Measurements from ENCODE around the gene SNX7. TPM values are rescaled to one million over a fixed set of nuclear protein-coding genes. Genes with fewer than 3 reads are reported as not detected.

The SNX7 gene
- total and polyA plus RNA-seq, 2 donors = 32.2 to 68.5 TPM

- WGBS = 71% methylated on average over 1 of the region's 1 CpG
- DNase-seq (ENCODE audit: extremely low spot score) = no peak
- H3K27ac ChIP-seq (ENCODE audit: low read depth) = no peak overlapping the region
- H3K4me1 ChIP-seq (ENCODE audit: insufficient read depth) = no peaks in the 10 kb centered on the region
- peaks cover 3% of the 10 kb centered on the region for H3K36me3 ChIP-seq (ENCODE audit: insufficient read depth)
- H3K4me3 ChIP-seq (ENCODE audit: low read depth, low read length) = no peak overlapping the region
Observed at GRCh38 chr1:98704971-98705370, 43.5 kb downstream of the SNX7 start.

GRCh38 chr1:98705591-98705990 lies 44.1 kb downstream of the SNX7 start:
- 93% methylated on average over 2 of the region's 2 CpGs for WGBS
- Histone ChIP-seq H3K36me3 (ENCODE audit: insufficient read depth) (peaks cover 2% of the 10 kb centered on the region), H3K4me1 (ENCODE audit: insufficient read depth) (no peaks in the 10 kb centered on the region), H3K27ac (ENCODE audit: low read depth) (no peak overlapping the region), H3K4me3 (ENCODE audit: low read depth, low read length) (no peak overlapping the region)
- DNase-seq (ENCODE audit: extremely low spot score) = no peak

DNA sequence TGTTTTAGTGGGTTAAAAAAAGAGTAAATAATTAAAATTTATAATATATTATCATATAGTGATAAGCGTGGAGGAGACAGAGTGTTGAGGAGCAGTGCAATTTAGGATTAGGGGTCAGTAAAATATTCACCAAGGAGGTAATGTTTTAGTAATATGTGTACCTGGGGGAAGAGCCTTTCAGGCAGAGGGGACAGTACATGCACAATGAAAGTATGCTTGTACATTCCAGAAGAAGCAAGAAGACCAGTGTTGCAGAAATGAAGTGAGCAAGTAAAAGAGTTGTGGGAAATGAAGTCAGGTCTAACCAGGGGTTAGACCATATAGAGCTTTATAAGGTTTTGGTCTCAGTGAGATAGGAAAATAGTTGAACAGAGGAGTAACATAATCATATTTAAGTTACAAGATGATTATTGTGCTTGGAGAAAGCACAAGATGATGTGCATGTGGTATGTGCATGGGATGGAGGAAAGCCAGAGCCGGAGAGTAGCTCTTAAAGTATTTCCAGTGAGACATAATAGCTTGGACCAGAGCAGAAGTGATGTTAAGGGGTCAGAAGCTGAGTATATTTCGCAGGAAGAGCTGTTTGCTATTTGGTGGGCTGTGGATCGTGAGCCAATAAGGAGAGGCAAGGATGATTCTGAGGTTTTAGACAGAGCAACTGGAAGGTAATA lies 44.8 kb downstream of the SNX7 start:
- peaks cover 1% of the 10 kb centered on the region for H3K36me3 ChIP-seq (ENCODE audit: insufficient read depth)
- 85% methylated on average over 4 of the region's 4 CpGs for WGBS
- no peak overlapping the region for H3K4me3 ChIP-seq (ENCODE audit: low read depth, low read length)
- no peak overlapping the region for H3K27ac ChIP-seq (ENCODE audit: low read depth)
- DNase-seq (ENCODE audit: extremely low spot score) = no peak
- H3K4me1 ChIP-seq (ENCODE audit: insufficient read depth) = no peaks in the 10 kb centered on the region

DNA sequence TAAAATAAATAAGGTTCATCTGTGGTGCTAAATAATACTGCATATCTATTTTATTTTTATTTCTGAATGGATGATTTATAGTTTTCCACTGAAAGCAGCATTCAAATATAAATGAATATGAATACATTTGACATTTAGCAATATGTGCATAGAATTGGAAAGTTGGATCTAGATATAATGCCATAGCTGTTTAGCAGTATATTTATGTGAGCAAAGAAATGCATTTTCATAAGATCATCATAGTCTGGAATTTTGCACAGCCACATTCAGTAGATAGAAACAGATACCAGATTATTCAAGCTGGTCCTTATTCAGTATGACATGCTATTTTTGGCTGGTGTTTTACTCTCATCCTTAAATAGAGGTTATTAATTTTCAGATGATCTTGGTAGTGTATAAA lies 46.0 kb downstream of the SNX7 start:
- Histone ChIP-seq H3K36me3 (ENCODE audit: insufficient read depth) (peaks cover 1% of the 10 kb centered on the region), H3K27ac (ENCODE audit: low read depth) (no peak overlapping the region)
- DNase-seq (ENCODE audit: extremely low spot score) = no peak

DNA sequence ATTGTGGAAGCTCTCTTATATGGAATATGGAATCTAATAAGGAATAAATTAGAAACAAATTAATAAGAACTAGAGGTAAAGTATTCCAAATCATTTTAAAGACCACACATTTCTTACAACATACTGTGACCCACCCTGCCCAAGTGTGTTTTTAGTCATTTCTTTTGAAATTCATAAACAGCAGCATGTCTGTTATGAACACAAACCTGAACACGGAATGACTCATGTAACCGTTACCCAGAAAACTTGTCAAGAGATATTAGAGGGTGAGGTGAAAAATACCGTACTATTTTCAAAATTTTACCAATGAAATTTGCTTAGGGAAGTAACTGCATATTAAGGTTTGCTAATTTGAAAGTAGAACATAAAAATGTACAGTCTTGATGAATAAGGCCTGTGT lies 48.4 kb downstream of the SNX7 start:
- Histone ChIP-seq H3K36me3 (ENCODE audit: insufficient read depth) (peaks cover 1% of the 10 kb centered on the region), H3K4me1 (ENCODE audit: insufficient read depth) (no peaks in the 10 kb centered on the region), H3K27ac (ENCODE audit: low read depth) (no peak overlapping the region), H3K4me3 (ENCODE audit: low read depth, low read length) (no peak overlapping the region)
- 93% methylated on average over 3 of the region's 3 CpGs for WGBS
- DNase-seq (ENCODE audit: extremely low spot score) = no peak

More for the DNA sequence above, 46.0 kb downstream of the SNX7 start:
- H3K4me3 ChIP-seq (ENCODE audit: low read depth, low read length) = no peak overlapping the region
- H3K4me1 ChIP-seq (ENCODE audit: insufficient read depth) = no peaks in the 10 kb centered on the region

GRCh38 chr1:98723574-98723973 lies 62.1 kb downstream of the SNX7 start:
- Histone ChIP-seq H3K36me3 (ENCODE audit: insufficient read depth) (no peaks in the 10 kb centered on the region), H3K4me3 (ENCODE audit: low read depth, low read length) (no peak overlapping the region), H3K27ac (ENCODE audit: low read depth) (no peak overlapping the region), H3K4me1 (ENCODE audit: insufficient read depth) (no peaks in the 10 kb centered on the region)
- no peak for DNase-seq (ENCODE audit: extremely low spot score)
- WGBS = 97% methylated on average over 8 of the region's 8 CpGs

DNA sequence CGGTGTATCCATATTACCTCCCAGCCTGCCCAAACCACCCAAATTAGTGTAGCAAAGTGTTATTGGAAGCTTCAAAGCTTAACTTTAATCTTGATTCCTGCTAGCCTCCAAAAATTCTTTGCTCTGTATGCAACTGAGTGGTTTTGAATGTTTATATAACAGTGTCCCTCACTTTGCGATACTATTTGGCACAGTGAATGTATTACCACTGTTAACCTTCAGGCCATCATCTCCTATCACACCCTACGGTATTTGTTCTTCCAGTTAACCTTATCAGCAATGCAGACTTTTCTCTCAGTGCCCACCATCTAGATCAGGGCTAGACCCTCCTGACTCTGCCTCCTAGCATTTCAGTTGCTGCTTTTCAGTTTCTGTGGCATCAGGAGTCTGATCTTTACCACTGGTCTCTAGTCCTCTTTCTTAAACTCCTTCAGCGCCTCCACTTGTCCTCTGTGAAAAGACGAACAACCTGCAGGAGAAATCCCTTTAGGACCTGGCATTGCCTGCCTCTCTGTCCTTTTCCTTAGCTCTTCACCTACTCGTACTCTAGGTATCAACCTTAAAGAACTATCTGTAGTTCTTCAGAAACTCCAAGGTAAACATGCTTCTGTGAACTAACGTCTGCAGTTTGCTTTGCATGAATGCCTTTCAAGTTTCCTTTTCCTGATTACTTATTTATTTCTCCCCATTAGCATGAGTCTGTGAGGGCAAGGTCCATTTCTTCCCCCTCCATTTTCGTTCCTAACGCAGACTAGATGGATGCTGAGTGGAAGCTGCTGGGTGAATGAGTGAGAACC lies 71.7 kb downstream of the SNX7 start:
- DNase-seq (ENCODE audit: extremely low spot score) = no peak
- WGBS = 77% methylated on average over 9 of the region's 9 CpGs
- Histone ChIP-seq H3K36me3 (ENCODE audit: insufficient read depth) (no peaks in the 10 kb centered on the region), H3K4me3 (ENCODE audit: low read depth, low read length) (no peak overlapping the region), H3K4me1 (ENCODE audit: insufficient read depth) (no peaks in the 10 kb centered on the region), H3K27ac (ENCODE audit: low read depth) (no peak overlapping the region)

DNA sequence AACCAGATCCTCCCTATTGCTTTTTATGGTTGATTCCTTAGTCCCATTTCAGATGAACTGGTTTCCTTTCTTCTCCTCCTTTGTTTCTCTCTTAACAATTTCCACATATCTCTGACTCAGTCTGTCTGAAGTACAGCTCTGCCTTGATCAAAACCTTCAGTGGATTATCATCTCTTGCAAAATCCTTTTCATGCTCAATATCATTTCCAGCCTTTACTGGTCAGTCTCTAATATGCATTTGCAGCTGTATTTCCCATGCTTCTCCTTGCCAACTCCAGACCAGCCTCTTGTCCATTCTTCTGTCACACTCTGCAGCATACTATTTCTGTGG lies 72.2 kb downstream of the SNX7 start:
- DNase-seq (ENCODE audit: extremely low spot score) = no peak
- Histone ChIP-seq H3K27ac (ENCODE audit: low read depth) (no peak overlapping the region), H3K36me3 (ENCODE audit: insufficient read depth) (no peaks in the 10 kb centered on the region), H3K4me3 (ENCODE audit: low read depth, low read length) (no peak overlapping the region), H3K4me1 (ENCODE audit: insufficient read depth) (no peaks in the 10 kb centered on the region)

- DNase-seq (ENCODE audit: extremely low spot score) = no peak
- H3K4me3 ChIP-seq (ENCODE audit: low read depth, low read length) = no peak overlapping the region
- no peaks in the 10 kb centered on the region for H3K4me1 ChIP-seq (ENCODE audit: insufficient read depth)
Observed at GRCh38 chr1:98735756-98736155, 74.2 kb downstream of the SNX7 start.

GRCh38 chr1:98737835-98738234 lies 76.3 kb downstream of the SNX7 start:
- Histone ChIP-seq H3K4me1 (ENCODE audit: insufficient read depth) (no peaks in the 10 kb centered on the region), H3K4me3 (ENCODE audit: low read depth, low read length) (no peak overlapping the region), H3K36me3 (ENCODE audit: insufficient read depth) (no peaks in the 10 kb centered on the region), H3K27ac (ENCODE audit: low read depth) (no peak overlapping the region)
- DNase-seq (ENCODE audit: extremely low spot score) = no peak

More at GRCh38 chr1:98735756-98736155, 74.2 kb downstream of the SNX7 start:
- Histone ChIP-seq H3K36me3 (ENCODE audit: insufficient read depth) (no peaks in the 10 kb centered on the region), H3K27ac (ENCODE audit: low read depth) (no peak overlapping the region)

DNA sequence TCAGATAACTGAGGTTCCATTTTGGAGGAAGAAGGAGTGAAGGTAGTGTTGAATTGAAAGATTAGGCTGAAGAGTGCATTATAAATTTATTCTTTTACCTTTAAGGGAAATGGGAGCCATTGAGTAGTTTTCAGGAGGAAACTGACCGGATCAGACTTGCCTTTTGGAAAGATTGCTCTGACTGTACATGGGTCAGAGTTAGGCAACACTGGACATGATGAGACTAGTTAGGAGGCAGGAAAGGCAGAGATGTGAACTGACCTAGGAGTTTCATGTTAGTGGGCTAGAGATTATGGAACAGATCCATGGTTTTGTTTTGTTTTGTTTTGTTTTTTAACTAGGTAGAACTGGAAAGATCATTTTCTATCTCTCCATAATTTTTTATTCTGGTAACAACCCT lies 78.2 kb downstream of the SNX7 start:
- WGBS = 77% methylated on average over 1 of the region's 1 CpG
- no peaks in the 10 kb centered on the region for H3K4me1 ChIP-seq (ENCODE audit: insufficient read depth)
- no peak overlapping the region for H3K27ac ChIP-seq (ENCODE audit: low read depth)
- no peak overlapping the region for H3K4me3 ChIP-seq (ENCODE audit: low read depth, low read length)
- H3K36me3 ChIP-seq (ENCODE audit: insufficient read depth) = no peaks in the 10 kb centered on the region
- no peak for DNase-seq (ENCODE audit: extremely low spot score)

DNA sequence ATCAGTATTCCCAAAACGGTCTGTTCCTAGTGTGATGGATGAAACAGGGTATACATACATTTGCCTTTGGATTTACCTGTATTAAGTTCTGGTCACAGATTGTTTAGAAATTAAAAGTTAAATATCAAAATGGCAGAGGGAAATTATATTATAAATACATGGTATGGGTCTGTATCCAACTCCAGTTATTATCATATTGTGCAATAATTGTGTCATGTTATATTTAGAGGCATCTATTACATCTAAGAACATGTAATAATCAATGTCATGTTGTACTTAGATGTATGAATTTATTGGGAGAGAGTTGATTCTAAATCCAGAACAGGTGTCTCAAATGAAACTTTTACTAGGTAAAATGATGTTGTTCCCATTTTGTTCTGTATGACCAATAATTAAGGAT lies 79.6 kb downstream of the SNX7 start:
- WGBS = 31% methylated on average over 1 of the region's 1 CpG
- Histone ChIP-seq H3K4me1 (ENCODE audit: insufficient read depth) (no peaks in the 10 kb centered on the region), H3K27ac (ENCODE audit: low read depth) (no peak overlapping the region), H3K36me3 (ENCODE audit: insufficient read depth) (no peaks in the 10 kb centered on the region), H3K4me3 (ENCODE audit: low read depth, low read length) (no peak overlapping the region)
- DNase-seq (ENCODE audit: extremely low spot score) = no peak

GRCh38 chr1:98749152-98749756 lies 87.7 kb downstream of the SNX7 start:
- Histone ChIP-seq H3K4me3 (ENCODE audit: low read depth, low read length) (no peak overlapping the region), H3K36me3 (ENCODE audit: insufficient read depth) (no peaks in the 10 kb centered on the region), H3K4me1 (ENCODE audit: insufficient read depth) (no peaks in the 10 kb centered on the region), H3K27ac (ENCODE audit: low read depth) (no peak overlapping the region)
- WGBS = 39% methylated on average over 2 of the region's 2 CpGs
- DNase-seq (ENCODE audit: extremely low spot score) = no peak

DNA sequence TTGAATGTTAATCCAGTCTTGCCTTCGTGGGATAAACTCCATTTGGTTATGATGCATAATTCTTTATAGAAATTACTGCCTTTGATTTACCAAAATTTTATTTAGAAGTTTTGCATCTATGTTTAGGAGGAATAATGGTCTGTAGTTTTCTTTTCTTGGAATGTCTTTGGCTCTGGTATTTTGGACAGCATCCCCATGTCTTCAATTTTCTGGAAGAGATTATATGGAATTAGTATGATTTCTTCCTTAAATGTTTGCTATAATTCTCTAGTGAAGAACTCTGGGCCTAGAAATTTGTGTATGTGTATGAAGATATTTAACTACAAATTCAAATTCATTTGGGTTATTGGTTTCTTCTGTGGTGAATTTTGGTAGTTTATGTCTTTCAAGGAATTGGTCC lies 92.7 kb downstream of the SNX7 start:
- WGBS = 63% methylated on average over 1 of the region's 1 CpG
- no peak for DNase-seq (ENCODE audit: extremely low spot score)
- H3K36me3 ChIP-seq (ENCODE audit: insufficient read depth) = no peaks in the 10 kb centered on the region
- H3K4me3 ChIP-seq (ENCODE audit: low read depth, low read length) = no peak overlapping the region
- no peaks in the 10 kb centered on the region for H3K4me1 ChIP-seq (ENCODE audit: insufficient read depth)
- H3K27ac ChIP-seq (ENCODE audit: low read depth) = no peak overlapping the region
